Mesodermal cell (in vitro differentiated cells): ENCODE results near the gene VIPR2.

Experiments used
- H3K27ac ChIP-seq: 2 replicates; pipeline ENCODE4 v1.7.0; 2013; ENCODE audit warnings: mild to moderate bottlenecking, low read depth, low read length, moderate library complexity; ENCODE audit not compliant: severe bottlenecking
- H3K36me3 ChIP-seq: 2 replicates; pipeline ENCODE4 v1.7.1; 2013; ENCODE audit warnings: mild to moderate bottlenecking, low read length, moderate library complexity; ENCODE audit not compliant: control insufficient read depth, insufficient read depth
- H3K4me1 ChIP-seq: one replicate; pipeline ENCODE4 v1.7.1; 2013; ENCODE audit warnings: mild to moderate bottlenecking, low read length; ENCODE audit not compliant: insufficient read depth, control insufficient read depth, poor library complexity, severe bottlenecking
- H3K4me3 ChIP-seq: 2 replicates; pipeline ENCODE4 v1.7.0; 2013; ENCODE audit warnings: low read length, control low read depth, mild to moderate bottlenecking; ENCODE audit not compliant: insufficient read depth, poor library complexity, severe bottlenecking; ENCODE audit errors: extremely low read depth
- H3K9me3 ChIP-seq: 2 replicates; pipeline ENCODE4 v1.7.1; 2013; ENCODE audit warnings: mild to moderate bottlenecking, low read length, moderate library complexity; ENCODE audit not compliant: control insufficient read depth
- WGBS, 2 experiments: methylation state at CpG; one replicate each; pipeline ENCODE4 v1.1.5; 2013; ENCODE audit warnings: missing lambda C conversion rate in 2 of 2; ENCODE audit not compliant: insufficient coverage in 2 of 2; 5-methylcytosine and 5-hydroxymethylcytosine counted together

VIPR2 gene

GRCh38 chr7:159047536-159047935 is 97.1 kb downstream of the VIPR2 start:
- Histone ChIP-seq H3K4me1 (no peaks in the 10 kb centered on the region), H3K27ac (no peak overlapping the region), H3K4me3 (no peak overlapping the region), H3K36me3 (no peaks in the 10 kb centered on the region), H3K9me3 (no peaks in the 10 kb centered on the region)
- WGBS, 2 experiments = no CpG with 5 or more reads among the region's 2 CpGs

GRCh38 chr7:159046300-159046699 is 98.4 kb downstream of the VIPR2 start:
- no peak overlapping the region for H3K27ac ChIP-seq
- WGBS, 2 experiments = 94 to 100% methylated on average over 5 to 6 of the region's 6 CpGs
- H3K4me1 ChIP-seq = no peaks in the 10 kb centered on the region
- no peak overlapping the region for H3K4me3 ChIP-seq
- H3K9me3 ChIP-seq = peaks cover 3% of the 10 kb centered on the region
- no peaks in the 10 kb centered on the region for H3K36me3 ChIP-seq

- Histone ChIP-seq H3K9me3 (peaks cover 6% of the 10 kb centered on the region), H3K36me3 (no peaks in the 10 kb centered on the region), H3K4me3 (no peak overlapping the region), H3K4me1 (no peaks in the 10 kb centered on the region), H3K27ac (no peak overlapping the region)
- 75% methylated on average over 1 of the region's 1 CpG; no CpG with 5 or more reads in 1 of the 2 experiments for WGBS, 2 experiments
These were observed 98.8 kb downstream of the VIPR2 start for GRCh38 chr7:159045839-159046238.

GRCh38 chr7:159042581-159043101 is 102.0 kb downstream of the VIPR2 start:
- Histone ChIP-seq H3K9me3 (peaks cover 6% of the 10 kb centered on the region), H3K4me3 (no peak overlapping the region), H3K36me3 (no peaks in the 10 kb centered on the region), H3K4me1 (no peaks in the 10 kb centered on the region), H3K27ac (no peak overlapping the region)
- WGBS, 2 experiments = 73 to 82% methylated on average over 5 of the region's 5 CpGs

- 93 to 96% methylated on average over 3 to 4 of the region's 8 CpGs for WGBS, 2 experiments
- H3K36me3 ChIP-seq = no peaks in the 10 kb centered on the region
- no peak overlapping the region for H3K4me3 ChIP-seq
- H3K9me3 ChIP-seq = peaks cover 6% of the 10 kb centered on the region
- H3K27ac ChIP-seq = no peak overlapping the region
- H3K4me1 ChIP-seq = no peaks in the 10 kb centered on the region
These were observed 102.6 kb downstream of the VIPR2 start for GRCh38 chr7:159042103-159042502.

- WGBS, 2 experiments = 88% methylated on average over 23 of the region's 24 CpGs
- no peak overlapping the region for H3K4me3 ChIP-seq
- H3K4me1 ChIP-seq = no peaks in the 10 kb centered on the region
- no peaks in the 10 kb centered on the region for H3K36me3 ChIP-seq
- no peak overlapping the region for H3K27ac ChIP-seq
- H3K9me3 ChIP-seq = peaks cover 6% of the 10 kb centered on the region
These were observed 103.6 kb downstream of the VIPR2 start for GRCh38 chr7:159040912-159041711.

GRCh38 chr7:159040146-159040545 is 104.5 kb downstream of the VIPR2 start:
- WGBS, 2 experiments = 84 to 85% methylated on average over 9 to 10 of the region's 10 CpGs
- no peak overlapping the region for H3K4me3 ChIP-seq
- peaks cover 6% of the 10 kb centered on the region for H3K9me3 ChIP-seq
- H3K4me1 ChIP-seq = no peaks in the 10 kb centered on the region
- H3K36me3 ChIP-seq = no peaks in the 10 kb centered on the region
- no peak overlapping the region for H3K27ac ChIP-seq

GRCh38 chr7:159039716-159040115 is 105.0 kb downstream of the VIPR2 start:
- WGBS, 2 experiments = 86 to 96% methylated on average over 12 to 14 of the region's 14 CpGs
- no peak overlapping the region for H3K27ac ChIP-seq

GRCh38 chr7:159038066-159038465 is 106.6 kb downstream of the VIPR2 start:
- peaks cover 6% of the 10 kb centered on the region for H3K9me3 ChIP-seq
- H3K27ac ChIP-seq = no peak overlapping the region
- WGBS, 2 experiments = 75 to 77% methylated on average over 10 of the region's 10 CpGs

More at GRCh38 chr7:159039716-159040115, 105.0 kb downstream of the VIPR2 start:
- H3K4me3 ChIP-seq = no peak overlapping the region
- no peaks in the 10 kb centered on the region for H3K36me3 ChIP-seq
- H3K9me3 ChIP-seq = peaks cover 6% of the 10 kb centered on the region
- H3K4me1 ChIP-seq = no peaks in the 10 kb centered on the region

GRCh38 chr7:159036916-159037605 is 107.6 kb downstream of the VIPR2 start:
- H3K27ac ChIP-seq = no peak overlapping the region
- H3K4me3 ChIP-seq = no peak overlapping the region
- H3K4me1 ChIP-seq = no peaks in the 10 kb centered on the region
- H3K36me3 ChIP-seq = no peaks in the 10 kb centered on the region
- peaks cover 6% of the 10 kb centered on the region for H3K9me3 ChIP-seq
- 58 to 60% methylated on average over 12 to 15 of the region's 21 CpGs for WGBS, 2 experiments

More at GRCh38 chr7:159038066-159038465, 106.6 kb downstream of the VIPR2 start:
- H3K4me3 ChIP-seq = no peak overlapping the region
- H3K4me1 ChIP-seq = no peaks in the 10 kb centered on the region
- no peaks in the 10 kb centered on the region for H3K36me3 ChIP-seq
